WERI-Rb-1 (cell line): Measurements from ENCODE around the gene TFAP2A.
A peak's percentile ranks its signal among the peaks of the same experiment; 100 is the strongest.

Experiments
- DNase-seq: peaks from one replicate; pipeline ENCODE4 v3.0.0-alpha.2; 2020
- H3K27ac ChIP-seq: fragments of 250-450 bp; sonication (Bioruptor Pico); 2 replicates; pipeline ENCODE4 v1.5.1; 2020; ENCODE audit warnings: mild to moderate bottlenecking, moderate library complexity
- H3K27me3 ChIP-seq: fragments of 250-450 bp; sonication (Bioruptor Pico); 2 replicates; pipeline ENCODE4 v1.5.1; 2021; ENCODE audit warnings: mild to moderate bottlenecking, low read depth, moderate library complexity; ENCODE audit not compliant: insufficient read depth, severe bottlenecking
- H3K36me3 ChIP-seq: fragments of 250-450 bp; sonication (Bioruptor Pico); 2 replicates; pipeline ENCODE4 v1.5.1; 2020; ENCODE audit warnings: mild to moderate bottlenecking, moderate library complexity
- H3K4me3 ChIP-seq: 2 replicates; pipeline ENCODE4 v1.5.1; 2011; ENCODE audit warnings: low read depth, mild to moderate bottlenecking, control low read depth, low read length
- H3K9me3 ChIP-seq: fragments of 250-450 bp; sonication (Bioruptor Pico); 2 replicates; pipeline ENCODE4 v1.5.1; 2021; ENCODE audit warnings: mild to moderate bottlenecking, moderate library complexity; ENCODE audit not compliant: severe bottlenecking
- CTCF ChIP-seq: IDR thresholded peaks from 2 replicates; pipeline ENCODE4 v1.5.1; 2011; ENCODE audit warnings: low read depth, mild to moderate bottlenecking, control low read depth, inconsistent platforms, low read length

Gene TFAP2A

GRCh38 chr6:10416516-10416862 lies 1.6 kb upstream of the TFAP2A start:
- peaks cover 98% of the 10 kb centered on the region for H3K27me3 ChIP-seq
- TF ChIP-seq CTCF, result no peak
- peaks cover 4% of the 10 kb centered on the region for H3K9me3 ChIP-seq

GRCh38 chr6:10415617-10416480 lies 975 bp upstream of the TFAP2A start:
- Histone ChIP-seq H3K4me3 (peak overlapping the region; percentile 80), H3K36me3 (no peaks in the 10 kb centered on the region), H3K27ac (no peak overlapping the region), H3K27me3 (peaks cover 96% of the 10 kb centered on the region), H3K9me3 (peaks cover 9% of the 10 kb centered on the region)
- no peak for TF ChIP-seq CTCF
- no peak for DNase-seq

More at GRCh38 chr6:10416516-10416862, 1.6 kb upstream of the TFAP2A start:
- DNase-seq, result no peak
- Histone ChIP-seq H3K27ac (no peak overlapping the region), H3K36me3 (no peaks in the 10 kb centered on the region), H3K4me3 (no peak overlapping the region)

GRCh38 chr6:10413850-10414738 lies 780 bp downstream of the TFAP2A start:
- Histone ChIP-seq H3K27ac (no peak overlapping the region), H3K36me3 (no peaks in the 10 kb centered on the region), H3K9me3 (peaks cover 16% of the 10 kb centered on the region), H3K4me3 (peak overlapping the region; percentile 80), H3K27me3 (peaks cover 85% of the 10 kb centered on the region)
- TF ChIP-seq CTCF, result peak; percentile 70
- peak; percentile 72 for DNase-seq

- H3K27me3 ChIP-seq, result peaks cover 77% of the 10 kb centered on the region
- no peak overlapping the region for H3K27ac ChIP-seq
Observed at GRCh38 chr6:10413262-10413849, 1.5 kb downstream of the TFAP2A start.

More at GRCh38 chr6:10413262-10413849, 1.5 kb downstream of the TFAP2A start:
- Histone ChIP-seq H3K4me3 (peak overlapping the region; percentile 80), H3K9me3 (peaks cover 16% of the 10 kb centered on the region), H3K36me3 (no peaks in the 10 kb centered on the region)
- TF ChIP-seq CTCF, result no peak
- DNase-seq, result no peak
